Measurements from ENCODE around the gene AS3MT.

Gene AS3MT

GRCh38 chr10:102916173-102916572 is 46.9 kb downstream of the AS3MT start:
- Histone ChIP-seq H4K91ac (ENCODE audit: low read depth, low read length) (no peak overlapping the region), H2AK5ac (ENCODE audit: low read length) (no peak overlapping the region), H3K14ac (ENCODE audit: low read length) (no peak overlapping the region), H3K4me2 (ENCODE audit: low read length) (no peak overlapping the region), H2BK120ac (ENCODE audit: insufficient read depth, low read length, poor library complexity) (no peak overlapping the region), H3K9ac (ENCODE audit: low read length) (no peak overlapping the region), H3K4me1 (ENCODE audit: control insufficient read depth in 1 of 2, insufficient read depth in 2 of 2, low read length in 2 of 2) (peaks cover 9 to 10% of the 10 kb centered on the region in 2 experiments), H2BK5ac (ENCODE audit: low read depth, low read length, poor library complexity) (no peak overlapping the region), H3K27ac (ENCODE audit: low read depth, low read length) (no peak overlapping the region), H3K4ac (ENCODE audit: low read depth, low read length) (no peak overlapping the region), H3K36me3 (ENCODE audit: control insufficient read depth in 1 of 2, insufficient read depth in 2 of 2, low read length in 2 of 2) (no peaks in the 10 kb centered on the region), H4K12ac (ENCODE audit: low read depth, low read length) (no peak overlapping the region), H4K8ac (ENCODE audit: low read depth, low read length) (no peak overlapping the region), H3K18ac (ENCODE audit: low read length) (no peak overlapping the region), H3K4me3 (ENCODE audit: low read depth, low read length) (no peak overlapping the region), H3K27me3 (ENCODE audit: insufficient read depth, low read length) (peaks cover 16% of the 10 kb centered on the region), H2AFZ (ENCODE audit: insufficient read depth, low read length, poor library complexity) (no peak overlapping the region), H3K79me1 (ENCODE audit: low read length) (peaks cover 6% of the 10 kb centered on the region), H3K79me2 (ENCODE audit: control insufficient read depth, insufficient read depth, low read length, poor library complexity) (peaks cover 3% of the 10 kb centered on the region), H3K9me3 (ENCODE audit: insufficient read depth, low read depth, low read length) (peaks cover 5% of the 10 kb centered on the region), H2BK12ac (ENCODE audit: low read length) (no peak overlapping the region), H3K23ac (ENCODE audit: low read length) (no peak overlapping the region)
- DNase-seq: no peak
- no CpG with 5 or more reads among the region's 7 CpGs for WGBS (ENCODE audit: extremely low coverage, insufficient coverage, insufficient read length)

- Histone ChIP-seq H3K14ac (ENCODE audit: low read length) (no peak overlapping the region), H2AFZ (ENCODE audit: insufficient read depth, low read length, poor library complexity) (peak overlapping the region; percentile 72), H2BK12ac (ENCODE audit: low read length) (no peak overlapping the region), H3K36me3 (ENCODE audit: control insufficient read depth in 1 of 2, insufficient read depth in 2 of 2, low read length in 2 of 2) (no peaks in the 10 kb centered on the region), H3K23ac (ENCODE audit: low read length) (no peak overlapping the region), H2AK5ac (ENCODE audit: low read length) (no peak overlapping the region), H4K91ac (ENCODE audit: low read depth, low read length) (no peak overlapping the region), H3K79me2 (ENCODE audit: control insufficient read depth, insufficient read depth, low read length, poor library complexity) (peaks cover 3% of the 10 kb centered on the region), H3K4ac (ENCODE audit: low read depth, low read length) (no peak overlapping the region), H2BK5ac (ENCODE audit: low read depth, low read length, poor library complexity) (no peak overlapping the region), H3K4me3 (ENCODE audit: low read depth, low read length) (peak overlapping the region; percentile 66), H3K79me1 (ENCODE audit: low read length) (peaks cover 6% of the 10 kb centered on the region), H3K9ac (ENCODE audit: low read length) (no peak overlapping the region), H4K12ac (ENCODE audit: low read depth, low read length) (no peak overlapping the region), H3K18ac (ENCODE audit: low read length) (no peak overlapping the region), H3K27ac (ENCODE audit: low read depth, low read length) (no peak overlapping the region), H3K9me3 (ENCODE audit: insufficient read depth, low read depth, low read length) (peaks cover 5% of the 10 kb centered on the region), H4K8ac (ENCODE audit: low read depth, low read length) (no peak overlapping the region), H3K4me2 (ENCODE audit: low read length) (peak overlapping the region; percentile 97), H2BK120ac (ENCODE audit: insufficient read depth, low read length, poor library complexity) (no peak overlapping the region), H3K4me1 (ENCODE audit: control insufficient read depth in 1 of 2, insufficient read depth in 2 of 2, low read length in 2 of 2) (peaks cover 9 to 10% of the 10 kb centered on the region in 2 experiments), H3K27me3 (ENCODE audit: insufficient read depth, low read length) (peaks cover 16% of the 10 kb centered on the region)
- peak; percentile 61 to 75 for DNase-seq
- WGBS (ENCODE audit: extremely low coverage, insufficient coverage, insufficient read length): no CpG with 5 or more reads among the region's 45 CpGs
Observed at GRCh38 chr10:102917314-102917961, 48.2 kb downstream of the AS3MT start.

- H3K4me1 ChIP-seq (ENCODE audit: control insufficient read depth in 1 of 2, insufficient read depth in 2 of 2, low read length in 2 of 2): peaks cover 9 to 10% of the 10 kb centered on the region in 2 experiments
- H3K23ac ChIP-seq (ENCODE audit: low read length): no peak within 1 kb of the TSS
- H2AK5ac ChIP-seq (ENCODE audit: low read length): no peak within 1 kb of the TSS
- peak within 1 kb of the TSS; percentile 96 for H4K8ac ChIP-seq (ENCODE audit: low read depth, low read length)
- H2AFZ ChIP-seq (ENCODE audit: insufficient read depth, low read length, poor library complexity): peak within 1 kb of the TSS; percentile 99
- peaks cover 3% of the 10 kb centered on the region for H3K79me2 ChIP-seq (ENCODE audit: control insufficient read depth, insufficient read depth, low read length, poor library complexity)
- no peak within 1 kb of the TSS for H3K27ac ChIP-seq (ENCODE audit: low read depth, low read length)
- H3K9ac ChIP-seq (ENCODE audit: low read length): peak within 1 kb of the TSS; percentile 82
- H3K9me3 ChIP-seq (ENCODE audit: insufficient read depth, low read depth, low read length): peaks cover 5% of the 10 kb centered on the region
- H3K14ac ChIP-seq (ENCODE audit: low read length): peak within 1 kb of the TSS; percentile 91
- DNase-seq: peak; percentile 100
- H2BK12ac ChIP-seq (ENCODE audit: low read length): peak within 1 kb of the TSS; percentile 23
- no CpG with 5 or more reads among the region's 80 CpGs for WGBS (ENCODE audit: extremely low coverage, insufficient coverage, insufficient read length)
- H2BK5ac ChIP-seq (ENCODE audit: low read depth, low read length, poor library complexity): peak within 1 kb of the TSS; percentile 59
- H3K4ac ChIP-seq (ENCODE audit: low read depth, low read length): peak within 1 kb of the TSS; percentile 12
- H3K18ac ChIP-seq (ENCODE audit: low read length): peak within 1 kb of the TSS; percentile 72
- peak within 1 kb of the TSS; percentile 59 for H2BK120ac ChIP-seq (ENCODE audit: insufficient read depth, low read length, poor library complexity)
- H3K4me2 ChIP-seq (ENCODE audit: low read length): peak within 1 kb of the TSS; percentile 97
- peak within 1 kb of the TSS; percentile 88 for H4K12ac ChIP-seq (ENCODE audit: low read depth, low read length)
- H3K27me3 ChIP-seq (ENCODE audit: insufficient read depth, low read length): peaks cover 16% of the 10 kb centered on the region
- H3K79me1 ChIP-seq (ENCODE audit: low read length): peaks cover 6% of the 10 kb centered on the region
- H4K91ac ChIP-seq (ENCODE audit: low read depth, low read length): peak within 1 kb of the TSS; percentile 65
- H3K4me3 ChIP-seq (ENCODE audit: low read depth, low read length): peak within 1 kb of the TSS; percentile 99
- no peaks in the 10 kb centered on the region for H3K36me3 ChIP-seq (ENCODE audit: control insufficient read depth in 1 of 2, insufficient read depth in 2 of 2, low read length in 2 of 2)
Observed at GRCh38 chr10:102917962-102918816, 48.9 kb downstream of the AS3MT start, which contains the start of gene CNNM2. TSS of gene CNNM2 (plus strand) at chr10:102918294. CDS start at chr10:102918481, 187 bp downstream.

GRCh38 chr10:102918817-102919245 is 49.6 kb downstream of the AS3MT start:
- peak overlapping the region; percentile 88 for H4K12ac ChIP-seq (ENCODE audit: low read depth, low read length)
- H2BK5ac ChIP-seq (ENCODE audit: low read depth, low read length, poor library complexity): no peak overlapping the region
- peak overlapping the region; percentile 96 for H4K8ac ChIP-seq (ENCODE audit: low read depth, low read length)
- peak overlapping the region; percentile 72 for H3K18ac ChIP-seq (ENCODE audit: low read length)
- peaks cover 3% of the 10 kb centered on the region for H3K79me2 ChIP-seq (ENCODE audit: control insufficient read depth, insufficient read depth, low read length, poor library complexity)
- H2BK120ac ChIP-seq (ENCODE audit: insufficient read depth, low read length, poor library complexity): peak overlapping the region; percentile 59
- peaks cover 6% of the 10 kb centered on the region for H3K79me1 ChIP-seq (ENCODE audit: low read length)
- H3K9me3 ChIP-seq (ENCODE audit: insufficient read depth, low read depth, low read length): peaks cover 5% of the 10 kb centered on the region
- peak overlapping the region; percentile 89 for H3K4me2 ChIP-seq (ENCODE audit: low read length)
- no peak for DNase-seq
- H3K23ac ChIP-seq (ENCODE audit: low read length): no peak overlapping the region
- peak overlapping the region; percentile 99 for H2AFZ ChIP-seq (ENCODE audit: insufficient read depth, low read length, poor library complexity)
- no peak overlapping the region for H3K27ac ChIP-seq (ENCODE audit: low read depth, low read length)
- no CpG with 5 or more reads among the region's 49 CpGs for WGBS (ENCODE audit: extremely low coverage, insufficient coverage, insufficient read length)
- H4K91ac ChIP-seq (ENCODE audit: low read depth, low read length): peak overlapping the region; percentile 65
- H3K4me1 ChIP-seq (ENCODE audit: control insufficient read depth in 1 of 2, insufficient read depth in 2 of 2, low read length in 2 of 2): peaks cover 9 to 10% of the 10 kb centered on the region in 2 experiments
- H3K36me3 ChIP-seq (ENCODE audit: control insufficient read depth in 1 of 2, insufficient read depth in 2 of 2, low read length in 2 of 2): no peaks in the 10 kb centered on the region
- peak overlapping the region; percentile 82 for H3K9ac ChIP-seq (ENCODE audit: low read length)
- no peak overlapping the region for H3K4ac ChIP-seq (ENCODE audit: low read depth, low read length)
- H3K4me3 ChIP-seq (ENCODE audit: low read depth, low read length): peak overlapping the region; percentile 99
- H3K27me3 ChIP-seq (ENCODE audit: insufficient read depth, low read length): peaks cover 16% of the 10 kb centered on the region
- no peak overlapping the region for H2BK12ac ChIP-seq (ENCODE audit: low read length)
- peak overlapping the region; percentile 91 for H3K14ac ChIP-seq (ENCODE audit: low read length)
- H2AK5ac ChIP-seq (ENCODE audit: low read length): no peak overlapping the region

Data from trophoblast cell (in vitro differentiated cells and primary cell).